ENCODE results near the gene LAMP1. TPM values are rescaled to one million over a fixed set of nuclear protein-coding genes. Genes with fewer than 3 reads are reported as not detected.

Gene LAMP1
- total RNA-seq, 2 experiments from 2014 or later = 37.0 to 42.6 TPM

DNA sequence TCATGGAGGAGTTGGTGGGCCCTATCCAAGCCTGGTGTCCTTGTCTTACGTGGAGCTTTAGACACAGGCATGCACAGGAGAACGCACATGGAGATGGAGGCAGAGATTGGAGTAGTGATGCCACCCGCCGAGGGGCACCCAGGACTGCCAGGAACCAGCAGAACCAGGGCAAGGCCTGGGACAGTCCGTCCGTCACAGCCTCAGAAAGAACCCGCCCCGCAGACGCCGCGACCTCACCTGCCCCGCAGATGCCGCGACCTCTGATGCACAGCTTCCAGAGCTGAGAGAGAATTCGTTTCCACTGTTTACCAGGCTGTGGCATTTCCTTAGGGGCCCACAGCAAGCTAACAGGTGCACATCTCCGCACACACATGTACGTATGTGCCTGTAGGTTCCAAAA, 51.6 kb downstream of the LAMP1 start:
- no peaks in the 10 kb centered on the region for H3K27me3 Mint-ChIP-seq
- H3K9me3 Mint-ChIP-seq = peaks cover 5% of the 10 kb centered on the region
- POLR2A ChIA-PET = no interaction called here
- H3K4me1 Mint-ChIP-seq (ENCODE audit: low read depth) = no peaks in the 10 kb centered on the region
- H3K27ac Mint-ChIP-seq = no peak overlapping the region
- ATAC-seq (no peak), DNase-seq (no peak)
- CTCF ChIA-PET = no interaction called here
- no peak overlapping the region for H3K4me3 Mint-ChIP-seq
- intact Hi-C loops (cut with micrococcal nuclease) = no loop called here
- H3K36me3 Mint-ChIP-seq (ENCODE audit: low read depth) = no peaks in the 10 kb centered on the region
- TF ChIP-seq, protein P1, sequence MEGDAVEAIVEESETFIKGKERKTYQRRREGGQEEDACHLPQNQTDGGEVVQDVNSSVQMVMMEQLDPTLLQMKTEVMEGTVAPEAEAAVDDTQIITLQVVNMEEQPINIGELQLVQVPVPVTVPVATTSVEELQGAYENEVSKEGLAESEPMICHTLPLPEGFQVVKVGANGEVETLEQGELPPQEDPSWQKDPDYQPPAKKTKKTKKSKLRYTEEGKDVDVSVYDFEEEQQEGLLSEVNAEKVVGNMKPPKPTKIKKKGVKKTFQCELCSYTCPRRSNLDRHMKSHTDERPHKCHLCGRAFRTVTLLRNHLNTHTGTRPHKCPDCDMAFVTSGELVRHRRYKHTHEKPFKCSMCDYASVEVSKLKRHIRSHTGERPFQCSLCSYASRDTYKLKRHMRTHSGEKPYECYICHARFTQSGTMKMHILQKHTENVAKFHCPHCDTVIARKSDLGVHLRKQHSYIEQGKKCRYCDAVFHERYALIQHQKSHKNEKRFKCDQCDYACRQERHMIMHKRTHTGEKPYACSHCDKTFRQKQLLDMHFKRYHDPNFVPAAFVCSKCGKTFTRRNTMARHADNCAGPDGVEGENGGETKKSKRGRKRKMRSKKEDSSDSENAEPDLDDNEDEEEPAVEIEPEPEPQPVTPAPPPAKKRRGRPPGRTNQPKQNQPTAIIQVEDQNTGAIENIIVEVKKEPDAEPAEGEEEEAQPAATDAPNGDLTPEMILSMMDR (IDR thresholded peaks at IDR 0.05) = no peak

DNA sequence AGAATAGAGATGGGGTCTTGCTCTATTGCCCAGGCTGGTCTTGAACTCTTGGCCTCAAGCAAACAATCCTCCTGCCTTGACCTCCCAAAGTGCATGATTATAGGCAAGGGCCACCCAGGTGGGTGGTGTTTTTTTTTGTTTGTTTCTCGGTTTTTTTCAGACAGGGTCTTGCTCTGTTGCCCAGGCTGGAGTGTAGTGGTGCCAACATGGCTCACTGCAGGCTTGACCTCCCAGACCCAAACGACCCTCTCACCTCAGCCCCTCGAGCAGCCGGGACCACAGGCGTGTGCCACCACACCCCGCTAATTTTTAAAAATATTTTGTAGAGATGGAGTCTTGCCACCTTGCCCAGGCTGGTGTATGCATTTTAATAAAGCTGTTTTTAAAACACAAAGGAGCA, 52.0 kb downstream of the LAMP1 start:
- ChIA-PET CTCF (no interaction called here), POLR2A (no interaction called here)
- DNase-seq (no peak), ATAC-seq (no peak)
- H3K27ac Mint-ChIP-seq = no peak overlapping the region
- intact Hi-C loops (cut with micrococcal nuclease) = no loop called here
- TF ChIP-seq, protein P1 (IDR thresholded peaks at IDR 0.05) = no peak
- no peak overlapping the region for H3K4me3 Mint-ChIP-seq
- H3K9me3 Mint-ChIP-seq = peaks cover 5% of the 10 kb centered on the region
- H3K36me3 Mint-ChIP-seq (ENCODE audit: low read depth) = no peaks in the 10 kb centered on the region
- no peaks in the 10 kb centered on the region for H3K4me1 Mint-ChIP-seq (ENCODE audit: low read depth)
- no peaks in the 10 kb centered on the region for H3K27me3 Mint-ChIP-seq

DNA sequence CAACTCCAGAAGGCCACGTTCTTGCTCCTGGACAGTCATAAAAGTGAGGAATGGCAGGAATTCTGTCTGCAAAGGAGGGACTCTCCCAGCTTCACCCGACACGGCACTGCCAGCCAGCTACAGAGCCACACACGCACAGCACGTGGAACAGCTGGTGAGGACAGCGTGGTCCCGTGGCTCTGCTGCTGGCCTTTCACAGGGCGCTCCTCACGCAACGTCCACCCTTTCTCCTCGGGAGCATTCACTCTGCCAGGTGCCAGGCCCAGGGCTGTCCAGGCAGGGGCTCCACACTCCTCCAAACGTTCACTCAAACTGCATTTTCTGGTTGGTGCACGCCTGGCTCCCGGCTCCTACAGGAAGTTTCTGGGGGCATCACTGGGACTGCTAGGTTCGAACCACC, 52.5 kb downstream of the LAMP1 start:
- H3K9me3 Mint-ChIP-seq = peaks cover 5% of the 10 kb centered on the region
- no peak overlapping the region for H3K27ac Mint-ChIP-seq
- ChIA-PET CTCF (no interaction called here), POLR2A (no interaction called here)
- H3K4me1 Mint-ChIP-seq (ENCODE audit: low read depth) = no peaks in the 10 kb centered on the region
- ATAC-seq (no peak), DNase-seq (no peak)
- intact Hi-C loops (cut with micrococcal nuclease) = no loop called here
- H3K36me3 Mint-ChIP-seq (ENCODE audit: low read depth) = no peaks in the 10 kb centered on the region
- TF ChIP-seq, protein P1 (IDR thresholded peaks at IDR 0.05) = no peak
- no peak overlapping the region for H3K4me3 Mint-ChIP-seq
- no peaks in the 10 kb centered on the region for H3K27me3 Mint-ChIP-seq

DNA sequence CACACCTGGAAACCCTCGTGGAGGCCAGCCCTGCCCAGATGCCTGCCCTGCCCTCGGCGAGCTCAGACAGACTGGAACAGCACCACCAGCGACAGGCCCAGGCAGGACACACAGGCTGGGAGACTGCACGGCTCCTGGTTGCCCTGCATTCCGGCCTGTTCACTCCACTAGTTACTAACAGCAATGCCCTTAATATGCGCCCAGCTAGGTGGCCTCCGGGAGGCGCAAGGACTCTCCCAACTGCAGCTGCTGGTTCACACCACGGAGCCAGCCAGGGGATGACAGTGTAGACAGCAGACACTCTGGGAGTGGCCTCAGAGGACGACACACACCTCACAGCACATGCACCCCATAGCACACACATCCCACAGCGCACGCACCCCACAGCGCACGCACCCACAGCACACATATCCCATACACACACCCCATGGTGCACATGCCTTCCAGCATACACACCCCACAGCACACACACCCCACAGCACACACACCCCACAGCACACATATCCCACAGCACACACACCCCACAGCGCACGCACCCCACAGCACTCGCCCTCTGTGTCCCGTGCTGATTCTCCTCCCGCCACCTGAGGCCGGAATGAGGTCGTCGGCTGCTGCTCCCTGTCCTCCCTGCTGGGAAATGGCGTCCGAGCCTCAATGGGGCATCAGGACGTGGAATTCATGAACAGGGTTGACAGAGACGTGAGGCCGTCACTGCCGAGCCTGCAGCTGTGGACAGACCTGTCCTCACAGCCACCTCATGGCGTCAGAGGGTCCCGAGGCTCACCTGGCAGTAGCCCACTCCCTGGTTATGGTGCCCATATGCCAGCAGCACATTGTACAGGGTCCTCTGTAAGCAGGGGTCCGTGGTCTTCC, 53.3 kb downstream of the LAMP1 start:
- DNase-seq (peak; percentile 45), ATAC-seq (peak; percentile 30)
- ChIA-PET CTCF (no interaction called here), POLR2A (no interaction called here)
- Mint-ChIP-seq H3K27me3 (no peaks in the 10 kb centered on the region), H3K36me3 (ENCODE audit: low read depth) (no peaks in the 10 kb centered on the region), H3K4me1 (ENCODE audit: low read depth) (no peaks in the 10 kb centered on the region), H3K4me3 (no peak overlapping the region), H3K27ac (no peak overlapping the region), H3K9me3 (peaks cover 4% of the 10 kb centered on the region)
- TF ChIP-seq, protein P1 (IDR thresholded peaks at IDR 0.05) = no peak
- intact Hi-C loops (cut with micrococcal nuclease) = no loop called here

DNA sequence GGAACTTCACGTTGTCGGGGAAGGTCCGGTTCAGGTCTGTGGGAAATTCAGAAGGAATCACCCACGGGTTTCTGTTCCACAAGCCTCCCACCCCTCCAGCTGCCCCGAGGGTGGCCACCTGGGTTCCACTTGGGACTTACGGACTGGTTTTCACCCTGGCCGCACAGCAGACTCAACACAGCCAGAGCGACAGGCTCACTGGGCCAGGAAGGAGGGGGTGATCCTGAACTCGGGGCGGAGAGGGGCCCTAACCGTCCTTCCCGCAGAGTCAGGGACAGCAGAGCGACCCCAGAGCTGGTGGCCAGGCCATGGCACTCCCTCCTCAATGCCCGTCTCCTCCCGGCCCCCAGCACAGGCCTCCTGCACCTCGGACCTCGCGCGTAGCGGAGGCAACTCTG, 53.9 kb downstream of the LAMP1 start:
- Mint-ChIP-seq H3K9me3 (no peaks in the 10 kb centered on the region), H3K27ac (no peak overlapping the region), H3K27me3 (no peaks in the 10 kb centered on the region), H3K36me3 (ENCODE audit: low read depth) (no peaks in the 10 kb centered on the region), H3K4me1 (ENCODE audit: low read depth) (no peaks in the 10 kb centered on the region), H3K4me3 (no peak overlapping the region)
- CTCF ChIA-PET = no interaction called here
- TF ChIP-seq, protein P1 (IDR thresholded peaks at IDR 0.05) = no peak
- ATAC-seq (no peak), DNase-seq (no peak)
- POLR2A ChIA-PET = no interaction called here
- intact Hi-C loops (cut with micrococcal nuclease) = no loop called here

Measured in activated CD8-positive, alpha-beta T cell treated with anti-CD3 and anti-CD28 coated beads for 36 hours (primary cell).